Middle frontal gyrus (tissue), 1 donor: ENCODE data around the gene SYNCRIP.
A peak's percentile ranks its signal among the peaks of the same experiment; 100 is the strongest.
"Not testable (repeated sequence)": the region's sequence is repeated elsewhere in the genome, so short reads cannot be mapped to it uniquely, and the experiment has no call there.

ENCODE experiments used
- DNase-seq: peaks from one replicate; pipeline ENCODE4 v3.0.0-alpha.2; 2015; ENCODE audit warnings: low spot score; ENCODE audit errors: extremely low spot score

SYNCRIP gene

DNA sequence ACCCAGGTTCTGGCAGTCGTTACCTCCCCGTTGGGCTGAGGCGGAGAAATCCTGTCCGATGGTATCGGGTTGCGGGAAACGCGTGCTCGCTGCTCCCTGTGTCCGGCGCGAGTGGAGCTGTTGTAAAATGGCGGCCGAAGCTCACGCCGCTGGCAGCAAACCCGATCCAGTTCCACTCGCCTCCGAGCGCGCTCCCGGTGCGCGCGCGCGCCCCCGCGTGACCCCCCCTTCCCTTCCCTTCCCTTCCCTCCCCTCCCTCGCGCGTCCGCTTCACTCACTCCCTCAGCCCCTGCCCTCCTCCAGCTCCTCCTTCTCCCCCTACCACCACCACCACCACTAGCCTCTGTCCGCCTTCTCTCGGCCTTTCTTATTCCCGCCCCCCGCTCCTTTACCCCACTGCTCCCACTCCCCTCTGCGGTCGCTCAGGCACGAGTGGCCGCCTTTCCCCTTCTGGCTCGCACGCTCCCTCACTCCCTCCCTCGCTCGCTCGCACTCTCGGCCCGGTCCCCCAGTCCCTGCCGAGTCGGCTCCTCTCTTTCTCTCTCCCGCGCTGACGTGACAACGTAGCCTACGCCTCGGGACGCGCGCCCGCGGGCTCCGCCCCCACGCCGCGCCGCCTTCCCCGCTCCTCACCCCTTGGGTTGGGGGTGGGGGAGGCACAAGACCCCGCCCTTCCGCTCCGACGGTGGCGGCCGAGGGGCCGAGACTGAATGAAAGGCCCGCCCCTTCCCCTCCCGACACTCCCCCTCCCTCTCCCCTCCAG is at the start of gene SYNCRIP:
Gene SYNCRIP, minus strand, starts transcription at position 113 of the 763 bp plus-strand sequence. CDS start 1,447 bp downstream, outside the sequence.
- DNase-seq = peak; percentile 96

GRCh38 chr6:85691478-85691877 is 48.8 kb upstream of the SYNCRIP start:
- no peak for DNase-seq

DNA sequence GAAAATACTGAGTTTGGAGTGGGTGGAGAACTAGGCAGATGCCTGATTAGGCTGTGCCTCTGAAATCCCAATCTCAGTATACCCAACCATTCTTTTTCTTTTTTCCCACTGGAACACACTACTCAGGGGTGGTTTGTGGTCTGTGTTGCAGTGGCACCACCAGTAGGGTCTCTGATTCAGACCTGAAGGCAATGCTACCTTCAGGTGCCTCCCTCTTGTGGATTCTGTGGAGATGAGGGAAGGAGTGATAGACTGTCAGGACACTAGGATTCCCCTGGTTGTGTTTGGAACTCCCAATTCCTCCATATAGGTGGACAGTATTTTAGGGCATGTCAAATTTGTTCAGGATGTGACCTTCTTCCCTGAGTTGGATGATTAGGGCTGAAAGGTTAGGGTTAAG is 47.4 kb upstream of the SYNCRIP start:
- no peak for DNase-seq

DNA sequence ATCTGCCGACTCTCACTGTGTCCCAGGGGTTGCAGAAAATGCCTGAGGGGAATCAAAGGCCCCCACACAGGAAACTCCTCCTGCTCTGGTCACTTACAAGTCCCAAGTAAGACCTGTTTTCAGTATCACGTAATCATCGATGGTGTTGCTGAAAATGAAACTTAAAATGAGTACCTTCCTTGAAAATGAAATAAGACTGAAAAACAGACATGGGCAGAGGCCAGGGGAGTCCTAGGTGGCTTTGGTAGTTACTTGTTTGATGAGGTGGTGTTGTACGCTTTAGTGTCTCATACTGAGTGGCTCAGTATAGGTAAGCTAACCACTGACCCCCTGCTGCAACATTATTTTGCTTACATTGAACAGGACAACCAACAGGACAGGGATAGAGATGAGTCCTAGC is 43.0 kb upstream of the SYNCRIP start:
- no peak for DNase-seq

- DNase-seq = no peak
These were observed 42.1 kb upstream of the SYNCRIP start for GRCh38 chr6:85684809-85685171.

DNA sequence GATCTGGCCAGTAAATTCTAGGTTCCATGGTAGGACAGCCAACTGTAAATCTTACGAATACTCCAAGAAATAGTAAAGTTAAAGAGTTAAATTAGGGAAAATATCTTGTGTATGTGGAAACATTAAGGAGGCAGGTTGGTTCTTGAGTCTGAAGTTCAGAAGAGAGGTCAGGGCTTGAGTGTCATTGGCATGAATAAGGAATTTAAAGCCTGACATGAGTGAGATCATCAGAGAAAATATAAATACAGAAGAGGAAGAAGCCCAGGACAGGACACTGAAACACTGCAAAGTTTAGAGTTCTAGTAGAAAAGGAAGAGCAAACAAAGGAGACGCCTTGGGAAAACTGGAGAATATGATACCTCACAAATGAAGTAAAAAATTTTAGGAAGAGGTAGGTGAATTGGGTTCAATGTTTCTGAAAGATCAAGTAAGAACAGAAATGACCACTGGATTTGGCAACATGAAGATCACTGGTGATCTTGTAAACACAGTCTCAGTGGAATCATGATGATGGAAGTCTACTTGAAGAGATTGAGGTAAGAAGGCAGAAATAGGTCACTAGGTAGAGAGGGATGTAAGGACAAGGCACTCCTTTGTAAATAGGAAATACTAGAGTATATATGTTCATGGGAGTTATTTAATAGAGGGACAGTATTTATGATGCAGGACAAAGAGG is 41.6 kb upstream of the SYNCRIP start:
- DNase-seq = no peak

- DNase-seq = not testable (repeated sequence)
These were observed 39.2 kb upstream of the SYNCRIP start for GRCh38 chr6:85681899-85682298.

GRCh38 chr6:85680388-85680787 is 37.7 kb upstream of the SYNCRIP start:
- no peak for DNase-seq

DNA sequence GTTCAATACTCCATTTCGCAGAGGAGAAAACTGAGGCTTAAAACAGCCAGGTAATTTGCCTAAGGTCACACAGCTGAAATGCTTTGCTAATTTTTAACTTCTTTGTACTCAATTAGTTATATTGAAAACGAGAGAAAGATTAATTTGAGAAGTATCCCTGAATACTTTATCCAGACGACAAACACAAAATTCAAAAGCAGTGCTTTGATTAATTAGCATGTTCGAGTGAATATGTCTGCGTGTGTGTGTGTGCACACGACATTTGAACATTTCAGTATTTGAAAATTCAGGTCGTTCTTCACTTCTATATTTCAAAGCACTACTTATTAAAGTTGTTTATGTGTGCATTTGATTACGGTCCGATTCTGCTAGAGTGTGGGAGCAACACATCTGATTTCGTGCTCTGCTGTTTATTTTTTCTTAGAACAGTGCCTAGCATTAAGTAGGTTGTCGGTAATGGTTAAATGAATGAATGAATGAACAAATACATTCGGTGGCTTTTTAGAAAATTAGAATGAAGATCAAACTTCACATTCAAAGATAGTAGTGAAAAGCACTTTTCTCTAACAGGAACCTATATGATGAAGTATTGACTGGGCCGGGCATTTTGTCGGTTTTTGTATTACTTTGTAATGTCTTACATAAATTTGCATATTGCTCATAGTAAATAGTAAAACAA is 36.9 kb upstream of the SYNCRIP start:
- no peak for DNase-seq

GRCh38 chr6:85678602-85679444 is 36.1 kb upstream of the SYNCRIP start:
- DNase-seq = peak; percentile 99

- no peak for DNase-seq
These were observed 35.4 kb upstream of the SYNCRIP start for GRCh38 chr6:85678026-85678601.

DNA sequence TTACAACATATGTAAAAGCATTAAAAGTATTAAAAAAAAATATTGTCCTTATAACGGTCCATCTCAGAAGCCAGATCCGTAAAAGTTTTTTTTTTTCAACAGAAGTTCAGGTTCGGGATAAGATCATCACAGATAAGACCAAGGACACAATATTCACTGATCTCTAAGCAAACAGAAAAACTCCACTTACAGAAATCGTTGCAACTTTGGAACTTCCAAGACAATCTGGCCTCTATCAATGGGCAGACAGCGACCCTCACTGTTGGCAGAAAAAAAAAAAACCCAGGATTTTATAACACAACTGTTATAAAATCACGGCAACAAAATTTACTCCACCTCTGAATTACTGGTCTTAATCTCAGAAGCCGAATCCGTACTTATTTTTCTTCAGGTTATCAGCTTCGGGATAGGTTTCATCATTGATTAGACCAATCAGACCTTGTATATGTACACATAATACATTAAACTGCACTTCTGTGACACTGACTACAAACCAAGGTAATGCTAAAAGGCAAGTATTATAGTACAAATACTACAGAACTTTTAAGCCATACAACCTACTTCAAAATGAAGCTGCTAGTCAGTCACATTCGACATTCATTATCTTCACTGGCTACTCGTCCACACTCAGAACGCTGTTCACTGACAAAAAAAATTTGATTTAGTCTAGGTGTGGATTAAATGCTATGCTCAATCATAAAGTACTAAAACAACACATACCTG is 34.7 kb upstream of the SYNCRIP start:
- DNase-seq = no peak

GRCh38 chr6:85676086-85676729 is 33.5 kb upstream of the SYNCRIP start:
- DNase-seq = no peak

GRCh38 chr6:85675030-85675819 is 32.5 kb upstream of the SYNCRIP start:
- no peak for DNase-seq

DNA sequence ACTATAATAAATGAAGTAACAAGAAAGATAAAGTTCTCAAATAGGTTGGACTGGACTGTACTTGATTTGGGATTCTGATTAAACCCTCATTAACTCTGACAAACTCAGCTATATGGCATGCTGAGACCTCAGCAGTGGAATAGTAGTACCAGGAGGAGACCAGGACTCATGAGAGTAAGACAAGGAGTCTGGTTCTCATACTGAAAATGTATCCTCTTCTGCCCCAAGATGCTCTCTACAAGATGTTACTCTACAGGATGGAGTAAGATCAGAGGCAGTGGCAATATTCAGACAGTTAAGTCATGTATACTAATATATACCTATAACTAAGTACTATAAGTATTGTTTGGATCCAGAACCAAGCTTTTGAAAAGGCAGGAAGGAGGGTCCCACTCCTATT is 31.9 kb upstream of the SYNCRIP start:
- no peak for DNase-seq

DNA sequence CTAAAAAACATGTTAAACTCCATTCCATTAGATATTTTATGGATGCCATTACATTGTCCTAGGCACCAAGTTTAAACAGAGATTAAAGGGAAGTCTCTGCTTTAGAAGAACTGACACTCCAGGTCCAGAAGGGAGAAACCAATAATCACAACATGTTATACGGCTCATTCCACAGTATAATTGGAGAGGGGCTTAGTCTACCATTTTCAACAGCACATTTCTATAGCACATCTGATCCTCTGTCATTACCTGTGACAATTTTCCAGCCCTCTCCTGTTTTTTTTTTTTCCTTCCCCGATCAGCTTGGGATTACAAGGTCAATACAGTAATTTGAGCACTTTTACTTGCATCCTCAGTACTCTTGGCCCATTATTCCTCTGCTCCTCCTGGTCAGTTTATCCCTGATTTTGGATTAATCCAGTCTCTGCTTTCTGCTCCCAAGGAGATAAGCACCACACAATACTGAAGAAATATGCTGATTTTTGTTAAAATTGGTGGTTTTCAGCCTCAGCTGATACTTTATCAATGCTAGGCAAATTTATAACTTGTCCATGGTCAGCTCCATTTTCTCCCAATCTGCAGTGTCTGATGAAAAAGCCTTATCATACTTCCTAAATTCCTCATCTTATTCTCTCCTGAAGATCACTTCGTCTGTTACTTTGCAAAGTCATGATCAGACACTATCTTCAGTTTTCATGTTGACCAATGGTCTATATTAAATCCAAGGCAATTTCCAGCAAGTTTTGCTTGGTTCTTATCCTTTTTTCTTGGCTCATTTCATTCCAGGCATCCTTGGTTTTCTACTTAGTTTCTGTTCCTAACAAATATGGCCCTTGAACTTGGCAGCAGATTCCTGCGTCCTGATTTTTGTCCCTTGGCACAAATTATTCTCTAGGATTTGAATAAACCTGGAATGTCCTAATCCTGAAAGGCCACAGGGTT is 30.8 kb upstream of the SYNCRIP start:
- no peak for DNase-seq

- DNase-seq = no peak
These were observed 29.9 kb upstream of the SYNCRIP start for GRCh38 chr6:85672623-85673022.

DNA sequence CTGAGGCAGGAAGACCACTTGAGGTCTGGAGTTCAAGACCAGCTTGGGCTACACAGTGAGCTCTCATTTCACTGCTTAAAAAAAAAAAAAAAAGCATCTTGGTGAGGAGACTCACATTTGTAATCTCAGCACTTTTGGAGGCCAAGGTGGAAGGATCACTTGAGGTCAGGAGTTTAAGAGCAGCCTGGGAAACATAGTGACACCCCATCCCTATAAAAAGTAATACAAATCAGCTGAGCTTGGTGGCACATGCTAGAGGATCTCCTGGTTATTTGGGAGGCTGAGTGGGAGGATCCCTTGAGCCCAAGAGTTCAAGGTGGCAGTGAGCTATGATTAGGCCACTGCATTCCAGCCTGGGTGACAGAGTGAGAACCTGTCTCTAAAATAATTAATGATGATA is 29.4 kb upstream of the SYNCRIP start:
- no peak for DNase-seq
